HepG2 (cell line): ENCODE results near the gene PLEKHO1. TPM values are rescaled to one million over a fixed set of nuclear protein-coding genes. Genes with fewer than 3 reads are reported as not detected.

Experiments used
- CBX1 ChIP-seq: IDR thresholded peaks from one replicate; pipeline ENCODE4 v1.6.1; 2016; ENCODE audit warnings: antibody characterized with exemption, low read depth
- FOXC1 ChIP-seq: sonication (generic); formaldehyde crosslinking; IDR thresholded peaks from 2 replicates; pipeline ENCODE4 v1.8.0; 2022; ENCODE audit warnings: mild to moderate bottlenecking, missing genetic modification reagents, borderline replicate concordance
- FOXO1 ChIP-seq: sonication (generic); formaldehyde crosslinking; IDR thresholded peaks from 2 replicates; pipeline ENCODE4 v1.4.0; 2020; ENCODE audit warnings: missing genetic modification reagents
- FOXP1 ChIP-seq, 2 experiments: fragments of 450-650 bp in 1 of 2; IDR thresholded peaks; 2 replicates each; pipeline ENCODE4 v1.6.1; 2017 to 2018; ENCODE audit warnings: antibody characterized with exemption in 1 of 2
- GMEB1 ChIP-seq: sonication (generic); formaldehyde crosslinking; IDR thresholded peaks from 2 replicates; pipeline ENCODE4 v1.5.1; 2020; ENCODE audit warnings: missing genetic modification reagents, mild to moderate bottlenecking, borderline replicate concordance
- HCFC1 ChIP-seq: fragments of 150-350 bp; IDR thresholded peaks from 2 replicates; pipeline ENCODE4 v1.6.1; 2014; ENCODE audit warnings: low read depth, low read length
- HNRNPH1 ChIP-seq: fragments of 200-400 bp; formaldehyde crosslinking; optimal IDR thresholded peaks from 2 replicates; pipeline ENCODE3; 2017; ENCODE audit warnings: mild to moderate bottlenecking, low read depth, low read length
- HOXD1 ChIP-seq: sonication (generic); formaldehyde crosslinking; IDR thresholded peaks from 2 replicates; pipeline ENCODE4 v1.5.0; 2020; ENCODE audit warnings: missing genetic modification reagents
- MED13 ChIP-seq: sonication (generic); formaldehyde crosslinking; IDR thresholded peaks from 2 replicates; pipeline ENCODE4 v1.5.0; 2020; ENCODE audit warnings: missing genetic modification reagents
- MTF1 ChIP-seq: sonication (generic); formaldehyde crosslinking; IDR thresholded peaks from 2 replicates; pipeline ENCODE4 v1.5.0; 2020; ENCODE audit warnings: missing genetic modification reagents
- NR0B2 ChIP-seq: sonication (generic); formaldehyde crosslinking; IDR thresholded peaks from 2 replicates; pipeline ENCODE4 v1.4.0; 2020; ENCODE audit warnings: mild to moderate bottlenecking, missing genetic modification reagents
- RARA ChIP-seq: IDR thresholded peaks from 2 replicates; pipeline ENCODE4 v1.6.1; 2016; ENCODE audit warnings: missing genetic modification reagents, missing compliant biosample characterization
- RFXANK ChIP-seq: IDR thresholded peaks from 2 replicates; pipeline ENCODE4 v1.6.1; 2016
- SKIL ChIP-seq: sonication (generic); formaldehyde crosslinking; IDR thresholded peaks from 2 replicates; pipeline ENCODE4 v1.8.0; 2022; ENCODE audit warnings: missing genetic modification reagents, mild to moderate bottlenecking, moderate library complexity, borderline replicate concordance
- SP140L ChIP-seq: sonication (generic); formaldehyde crosslinking; IDR thresholded peaks from 2 replicates; pipeline ENCODE4 v1.4.0; 2020; ENCODE audit warnings: missing genetic modification reagents, borderline replicate concordance
- SP5 ChIP-seq: IDR thresholded peaks from 2 replicates; pipeline ENCODE4 v1.6.1; 2016; ENCODE audit warnings: low read depth, borderline replicate concordance
- SRSF9 ChIP-seq: fragments of 200-400 bp; formaldehyde crosslinking; IDR thresholded peaks from 2 replicates; pipeline ENCODE4 v1.6.1; 2018; ENCODE audit warnings: borderline replicate concordance, mild to moderate bottlenecking, low read depth, low read length; ENCODE audit not compliant: insufficient read depth, poor library complexity, severe bottlenecking
- TBP ChIP-seq: sonication (generic); formaldehyde crosslinking; IDR thresholded peaks from 2 replicates; pipeline ENCODE4 v1.5.0; 2020; ENCODE audit warnings: missing genetic modification reagents
- ZBTB7B ChIP-seq: sonication (generic); formaldehyde crosslinking; IDR thresholded peaks from 2 replicates; pipeline ENCODE4 v1.4.0; 2020; ENCODE audit warnings: missing genetic modification reagents
- ZNF230 ChIP-seq: sonication (generic); formaldehyde crosslinking; IDR thresholded peaks from 2 replicates; pipeline ENCODE4 v1.4.0; 2020; ENCODE audit warnings: mild to moderate bottlenecking, missing genetic modification reagents
- ZNF33B ChIP-seq: sonication (generic); formaldehyde crosslinking; IDR thresholded peaks from 2 replicates; pipeline ENCODE4 v1.5.1; 2020; ENCODE audit warnings: mild to moderate bottlenecking, missing genetic modification reagents
- ZNF510 ChIP-seq: sonication (generic); formaldehyde crosslinking; IDR thresholded peaks from 2 replicates; pipeline ENCODE4 v1.4.0; 2020; ENCODE audit warnings: low read depth, mild to moderate bottlenecking, missing genetic modification reagents
- ZNF564 ChIP-seq: sonication (generic); formaldehyde crosslinking; IDR thresholded peaks from 2 replicates; pipeline ENCODE4 v1.8.1; 2023; ENCODE audit warnings: mild to moderate bottlenecking, missing genetic modification reagents
- ZNF576 ChIP-seq: sonication (generic); formaldehyde crosslinking; IDR thresholded peaks from 2 replicates; pipeline ENCODE4 v1.4.0; 2020; ENCODE audit warnings: mild to moderate bottlenecking, missing genetic modification reagents
- ZNF788 ChIP-seq: sonication (generic); formaldehyde crosslinking; IDR thresholded peaks from 2 replicates; pipeline ENCODE4 v1.5.0; 2020; ENCODE audit warnings: mild to moderate bottlenecking, missing genetic modification reagents, borderline replicate concordance
- polyA plus RNA-seq, 8 experiments: library from polyadenylated mRNA; depleted of rRNA in 3 of 8; stranded (reverse) in 7 of 8; unstranded in 1 of 8; fragments of >200 nt; fragmentation: Illumina TruSeq in 4 of 8; extraction: Trizol in 4 of 8; gene quantifications; 2 replicates each; pipeline versions ENCODE4 v1.2.1 to v1.2.3, GENCODE V29; 2011 to 2016; ENCODE audit warnings: low read depth in 4 of 8, missing spikeins in 1 of 8, mixed read lengths in 1 of 8; ENCODE audit not compliant: insufficient read depth in 1 of 8
- total RNA-seq, 5 experiments: library from RNA; depleted of rRNA; stranded (reverse); fragments of >200 nt; fragmentation: Illumina TruSeq; extraction: Trizol; gene quantifications; 2 replicates each; pipeline ENCODE4 v1.2.3, GENCODE V29; 2016; ENCODE audit warnings: low read depth in 1 of 5
- TF ChIP-seq, protein P1 (sequence below): sonication (generic); formaldehyde crosslinking; IDR thresholded peaks from 2 replicates; pipeline ENCODE4 v1.8.1; 2023; ENCODE audit warnings: missing genetic modification reagents, inconsistent platforms, borderline replicate concordance

The PLEKHO1 gene
- total and polyA plus RNA-seq, 2 of the 13 experiments (the other 11 are each of a cell fraction or from before 2014, with no cell fraction given) = 9.8 to 10.1 TPM

- TF ChIP-seq RARA (CRISPR knock-in tag) (peak; percentile 34; the same call in 1 of the 2 replicates), RFXANK (no peak), ZNF33B (CRISPR knock-in tag) (no peak), ZNF510 (CRISPR knock-in tag) (no peak), HCFC1 (no peak), HNRNPH1 (no peak), CBX1 (no peak), FOXP1 (IDR thresholded peaks at IDR 0.05) (no peak), FOXP1 (CRISPR knock-in tag; IDR thresholded peaks at IDR 0.05) (peak; percentile 35; the same call in 1 of the 2 replicates), SRSF9 (no peak), ZNF230 (no peak), ZNF788 (CRISPR knock-in tag) (no peak), FOXC1 (CRISPR knock-in tag) (no peak), MED13 (no peak), MTF1 (CRISPR knock-in tag) (no peak), SP5 (CRISPR knock-in tag) (0 out of 2 replicates have a peak, but pooled peaks have one; percentile 39), ZBTB7B (CRISPR knock-in tag) (no peak), FOXO1 (CRISPR knock-in tag) (no peak; the same call in 1 of the 2 replicates), NR0B2 (CRISPR knock-in tag) (no peak), GMEB1 (no peak), TBP (CRISPR knock-in tag) (no peak), ZNF564 (no peak), SP140L (CRISPR knock-in tag) (no peak), SKIL (CRISPR knock-in tag) (no peak), ZNF576 (CRISPR knock-in tag) (no peak), HOXD1 (CRISPR knock-in tag) (no peak)
- TF ChIP-seq, protein P1, sequence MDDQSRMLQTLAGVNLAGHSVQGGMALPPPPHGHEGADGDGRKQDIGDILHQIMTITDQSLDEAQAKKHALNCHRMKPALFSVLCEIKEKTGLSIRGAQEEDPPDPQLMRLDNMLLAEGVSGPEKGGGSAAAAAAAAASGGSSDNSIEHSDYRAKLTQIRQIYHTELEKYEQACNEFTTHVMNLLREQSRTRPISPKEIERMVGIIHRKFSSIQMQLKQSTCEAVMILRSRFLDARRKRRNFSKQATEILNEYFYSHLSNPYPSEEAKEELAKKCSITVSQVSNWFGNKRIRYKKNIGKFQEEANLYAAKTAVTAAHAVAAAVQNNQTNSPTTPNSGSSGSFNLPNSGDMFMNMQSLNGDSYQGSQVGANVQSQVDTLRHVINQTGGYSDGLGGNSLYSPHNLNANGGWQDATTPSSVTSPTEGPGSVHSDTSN (CRISPR knock-in tag) = no peak
Measured at GRCh38 chr1:150162862-150163706, 13.4 kb downstream of the PLEKHO1 start (continued).
